Body of pancreas (tissue), 4 donors: ENCODE results near the gene DHX57.

Experiments
- POLR2A ChIP-seq, 3 donors: fragments of 450-650 bp; IDR thresholded peaks; one replicate each; pipeline ENCODE4 v1.6.1; 2016; ENCODE audit warnings: antibody characterized with exemption in 3 of 3, mild to moderate bottlenecking in 2 of 3
- TF ChIP-seq, protein P1 (sequence below), 7 experiments: fragments of 450-650 bp in 4 of 7; fragments of 200-600 bp in 3 of 7; sonication (generic) in 3 of 7; IDR thresholded peaks; one replicate each; pipeline ENCODE4 v1.5.1; 2016 to 2019; ENCODE audit warnings: antibody characterized with exemption in 7 of 7

DNA sequence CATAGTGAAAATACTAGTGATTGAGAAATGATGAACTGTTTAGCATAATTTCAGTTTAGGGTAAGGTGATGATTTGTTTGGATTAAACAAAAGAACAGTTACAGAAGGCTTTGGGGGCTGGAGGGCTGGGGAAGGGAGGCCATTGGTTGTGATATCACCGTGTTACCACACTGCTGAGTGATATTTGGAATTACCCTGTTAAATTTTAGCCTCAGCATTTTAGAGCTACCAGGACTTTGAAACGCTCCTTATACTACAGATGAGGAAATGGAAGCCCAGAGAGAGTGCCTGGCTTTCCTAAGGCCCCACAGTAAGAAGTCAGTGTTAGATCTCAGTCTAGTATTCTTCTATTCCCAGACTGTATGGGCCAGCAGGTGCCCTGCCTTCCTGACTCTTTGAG is 29.5 kb upstream of the DHX57 start:
- TF ChIP-seq, protein P1, sequence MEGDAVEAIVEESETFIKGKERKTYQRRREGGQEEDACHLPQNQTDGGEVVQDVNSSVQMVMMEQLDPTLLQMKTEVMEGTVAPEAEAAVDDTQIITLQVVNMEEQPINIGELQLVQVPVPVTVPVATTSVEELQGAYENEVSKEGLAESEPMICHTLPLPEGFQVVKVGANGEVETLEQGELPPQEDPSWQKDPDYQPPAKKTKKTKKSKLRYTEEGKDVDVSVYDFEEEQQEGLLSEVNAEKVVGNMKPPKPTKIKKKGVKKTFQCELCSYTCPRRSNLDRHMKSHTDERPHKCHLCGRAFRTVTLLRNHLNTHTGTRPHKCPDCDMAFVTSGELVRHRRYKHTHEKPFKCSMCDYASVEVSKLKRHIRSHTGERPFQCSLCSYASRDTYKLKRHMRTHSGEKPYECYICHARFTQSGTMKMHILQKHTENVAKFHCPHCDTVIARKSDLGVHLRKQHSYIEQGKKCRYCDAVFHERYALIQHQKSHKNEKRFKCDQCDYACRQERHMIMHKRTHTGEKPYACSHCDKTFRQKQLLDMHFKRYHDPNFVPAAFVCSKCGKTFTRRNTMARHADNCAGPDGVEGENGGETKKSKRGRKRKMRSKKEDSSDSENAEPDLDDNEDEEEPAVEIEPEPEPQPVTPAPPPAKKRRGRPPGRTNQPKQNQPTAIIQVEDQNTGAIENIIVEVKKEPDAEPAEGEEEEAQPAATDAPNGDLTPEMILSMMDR (IDR thresholded peaks at IDR 0.05), result no peak
- TF ChIP-seq POLR2A (IDR thresholded peaks at IDR 0.05), result no peak
